ENCODE data around the gene NUDT14.

Gene NUDT14

GRCh38 chr14:105155681-105156413, 25.3 kb downstream of the NUDT14 start:
- DNase-seq, result no peak

GRCh38 chr14:105155071-105155651, 26.0 kb downstream of the NUDT14 start:
- no peak for DNase-seq

DNA sequence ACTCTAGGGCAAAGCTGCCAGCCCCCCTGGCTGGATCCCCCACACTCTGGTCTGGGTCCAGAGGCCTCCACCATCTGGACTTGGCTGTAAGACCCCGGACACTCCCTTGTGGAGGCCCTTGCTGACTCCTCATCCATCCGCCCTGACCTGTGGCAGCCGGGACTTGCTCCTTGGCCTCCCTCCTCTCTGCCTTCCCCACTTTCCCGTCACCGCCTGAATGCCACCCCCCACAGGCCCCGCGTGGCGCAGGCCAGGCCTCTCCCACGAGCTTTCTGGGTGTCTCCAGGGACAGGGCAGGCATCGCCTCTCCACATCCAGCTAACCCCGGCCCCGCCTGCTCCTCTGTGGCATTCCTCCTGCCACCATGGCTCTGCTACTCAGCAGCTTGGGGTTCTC, 26.6 kb downstream of the NUDT14 start:
- DNase-seq, result no peak

- no peak for DNase-seq
Observed at GRCh38 chr14:105153739-105154475, 27.2 kb downstream of the NUDT14 start.

DNA sequence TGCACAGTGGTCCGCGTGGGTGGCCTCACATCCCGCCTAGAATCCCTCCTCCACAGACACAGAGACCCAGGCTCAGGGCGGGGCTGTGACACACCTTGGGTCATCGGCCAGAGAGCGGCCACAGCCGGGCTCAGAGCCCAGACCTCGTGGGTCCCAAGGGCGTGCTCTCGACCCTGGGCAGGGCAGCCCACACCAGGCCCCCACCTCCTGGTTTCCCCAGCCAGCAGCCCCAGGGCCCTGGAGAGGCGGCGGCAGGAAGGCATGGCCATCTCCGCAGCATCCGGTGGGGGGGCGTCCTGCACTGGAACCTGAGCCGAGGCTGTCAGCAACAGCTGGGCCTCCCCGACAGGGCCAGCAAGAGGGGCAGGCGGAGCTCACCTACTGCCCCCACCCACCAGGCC, 27.8 kb downstream of the NUDT14 start:
- no peak for DNase-seq

DNA sequence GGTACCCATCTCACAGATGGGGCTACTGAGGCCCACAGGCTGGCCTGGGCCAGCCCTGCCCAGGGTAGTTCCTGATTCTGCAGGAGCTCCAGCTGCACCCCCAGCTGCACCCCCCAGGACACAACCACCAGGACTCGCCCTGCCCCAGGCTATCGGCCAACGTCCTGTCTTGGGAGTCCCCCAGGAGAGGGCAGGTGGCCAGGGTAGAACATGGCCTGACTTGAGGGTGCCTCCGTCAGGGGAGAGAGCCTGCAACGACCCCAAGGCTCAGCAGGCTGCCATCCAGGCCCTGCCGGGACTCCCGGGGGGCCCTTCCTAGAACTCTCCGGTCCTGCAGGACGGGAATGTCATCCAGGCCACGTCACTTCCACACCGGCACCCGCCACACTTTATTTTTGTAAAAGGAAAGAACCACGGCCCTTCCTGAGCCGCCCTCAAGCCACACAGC, 28.3 kb downstream of the NUDT14 start:
- no peak for DNase-seq

GRCh38 chr14:105151838-105152793, 29.0 kb downstream of the NUDT14 start:
- DNase-seq, result no peak

GRCh38 chr14:105151084-105151837, 29.9 kb downstream of the NUDT14 start:
- no peak for DNase-seq

DNA sequence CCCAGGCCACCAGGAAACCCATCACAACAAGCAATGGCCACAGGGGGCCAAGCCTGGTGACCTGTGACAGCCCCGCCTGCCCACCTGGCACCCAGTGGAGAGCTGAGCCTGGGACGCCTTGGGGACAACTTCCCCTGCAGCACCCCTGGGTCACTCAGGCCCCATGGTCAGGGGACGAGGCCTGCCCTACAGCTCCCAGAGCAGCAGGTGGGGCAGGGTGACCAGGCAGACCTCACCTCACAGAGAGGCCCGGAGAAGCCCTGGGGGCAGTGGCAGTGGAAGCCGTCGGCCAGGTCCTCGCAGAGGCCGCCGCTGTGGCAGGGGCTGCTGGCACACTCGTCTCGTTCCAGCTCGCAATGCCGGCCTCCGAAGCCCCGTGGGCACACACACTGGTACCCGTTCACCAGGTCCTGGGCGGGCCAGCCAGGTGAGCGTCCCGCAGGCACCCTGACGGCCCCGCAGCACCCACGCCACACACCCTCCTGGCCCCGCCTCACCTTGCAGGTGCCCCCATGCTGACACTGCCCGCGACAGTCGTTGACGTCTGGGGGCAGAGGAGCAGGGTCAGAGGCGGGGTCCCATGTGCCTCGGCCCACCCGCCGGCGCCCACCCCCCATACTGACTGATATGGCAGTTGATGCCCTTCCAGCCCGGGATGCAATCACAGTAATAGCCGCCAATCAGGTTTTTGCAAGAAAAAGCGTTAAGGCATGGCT, 30.6 kb downstream of the NUDT14 start:
- no peak for DNase-seq

DNA sequence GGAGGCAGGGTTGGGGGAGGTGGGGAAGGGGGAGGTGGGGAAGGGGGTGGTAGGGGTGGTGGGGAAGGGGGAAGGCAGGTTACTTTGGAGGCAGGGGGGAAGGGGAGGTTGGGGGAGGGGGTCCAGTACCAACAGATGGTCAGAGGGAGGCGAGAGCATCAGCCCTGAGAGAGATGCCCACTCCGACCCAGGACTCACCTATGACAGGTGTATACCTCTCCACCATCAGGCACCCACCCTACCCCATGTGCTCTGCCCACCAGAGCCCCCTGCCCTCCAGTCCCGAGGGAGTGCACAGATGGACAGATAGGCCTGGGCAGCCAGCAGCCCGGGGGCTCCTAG, 31.1 kb downstream of the NUDT14 start:
- DNase-seq, result no peak

DNA sequence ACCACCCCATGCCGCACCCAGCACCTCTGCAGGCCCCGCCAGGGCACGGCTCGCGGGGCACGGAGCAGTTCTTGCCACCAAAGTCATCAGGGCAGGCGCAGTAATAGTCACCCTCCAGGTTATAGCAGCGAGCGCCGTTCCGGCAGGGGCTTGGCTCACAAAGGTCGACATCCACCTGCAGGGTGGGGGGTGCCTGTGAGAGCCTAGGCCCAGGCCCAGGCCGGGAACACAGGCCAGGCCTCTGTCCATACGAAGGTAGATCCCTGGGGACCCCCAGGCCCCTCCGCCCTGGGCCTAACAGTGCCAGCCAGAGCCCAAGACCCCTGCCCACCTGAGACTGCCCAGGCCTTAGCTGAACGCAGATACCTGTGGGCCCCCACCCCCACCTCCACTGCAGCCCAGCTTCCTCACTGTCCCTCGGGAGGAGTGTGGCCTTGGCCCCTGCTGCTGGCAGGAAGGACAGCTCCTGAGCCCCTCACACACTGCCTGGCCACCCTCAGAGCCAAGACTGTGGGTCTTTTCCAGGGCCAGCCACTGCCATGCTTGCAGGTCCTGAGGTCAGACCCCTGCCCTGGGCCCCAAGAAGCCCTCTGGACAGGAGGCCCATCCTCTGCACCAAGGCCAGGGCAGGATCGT, 31.8 kb downstream of the NUDT14 start:
- DNase-seq, result no peak

DNA sequence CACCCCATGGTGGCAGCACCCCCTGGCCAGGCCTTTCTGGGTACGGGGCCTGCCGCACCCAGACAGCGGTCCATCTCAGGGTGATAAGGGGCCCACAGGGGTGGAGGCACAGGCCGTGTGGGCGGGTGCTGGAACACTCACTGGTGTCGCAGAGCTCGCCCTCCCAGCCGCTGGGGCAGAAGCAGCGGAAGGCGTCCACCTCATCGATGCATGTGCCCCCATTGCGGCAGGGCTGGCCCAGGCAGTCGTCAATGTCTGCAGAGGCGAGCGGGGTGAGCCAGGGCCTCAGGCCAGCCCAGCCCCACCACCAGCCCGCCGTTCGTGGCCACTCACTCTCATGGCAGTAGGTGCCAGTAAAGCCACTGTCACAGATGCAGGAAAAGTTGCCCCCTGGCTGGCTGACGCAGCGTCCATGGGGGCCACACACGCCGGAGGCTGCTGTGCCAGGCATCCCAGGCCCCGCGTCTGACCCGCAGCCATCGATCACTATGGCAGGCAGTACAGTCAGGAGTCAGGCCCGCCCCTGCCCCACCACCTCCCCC, 32.4 kb downstream of the NUDT14 start:
- DNase-seq, result no peak

DNA sequence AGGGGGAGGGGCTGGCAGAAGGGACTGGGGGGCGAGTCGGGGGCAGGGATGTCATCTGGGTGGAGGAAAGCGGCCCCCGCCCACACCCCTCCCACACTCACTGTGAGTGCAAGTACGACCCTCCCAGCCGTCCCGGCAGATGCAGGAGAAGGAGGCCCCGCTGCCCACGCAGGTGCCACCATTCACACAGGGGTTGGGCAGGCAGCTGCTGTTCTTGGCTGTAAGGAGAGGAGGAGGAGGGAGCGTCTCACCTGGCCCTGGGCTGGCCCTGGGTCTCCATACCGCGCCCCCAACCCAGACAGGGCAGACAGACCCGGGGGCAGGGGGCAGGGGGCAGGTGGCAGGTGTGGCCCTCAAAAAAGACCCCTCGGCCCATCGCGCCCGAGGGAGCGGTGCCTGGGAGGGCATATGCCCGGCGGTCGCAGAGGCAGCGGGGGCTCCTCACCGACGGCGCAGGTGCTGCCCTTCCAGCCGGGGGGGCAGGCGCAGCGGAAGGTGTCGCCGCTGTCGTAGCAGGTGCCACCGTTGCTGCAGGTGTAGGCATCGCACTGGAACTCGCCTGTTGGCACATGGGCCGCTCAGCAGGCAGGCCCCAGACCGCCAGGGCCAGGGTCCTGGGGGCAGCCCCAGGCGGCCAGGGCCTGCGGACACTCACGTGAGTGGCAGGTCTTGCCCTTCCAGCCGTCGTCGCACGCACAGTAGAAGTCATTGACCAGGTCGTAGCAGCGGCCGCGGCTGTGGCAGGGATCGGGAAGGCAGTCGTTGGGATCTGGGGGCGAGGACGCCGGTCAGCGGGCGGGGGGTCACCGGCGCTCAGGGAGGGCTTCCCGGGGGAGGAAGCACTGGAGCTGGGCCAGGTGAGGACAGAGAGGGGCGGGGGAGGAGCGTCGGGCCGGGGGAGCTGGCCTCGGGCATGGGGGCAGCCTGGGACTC, 33.2 kb downstream of the NUDT14 start:
- DNase-seq, result no peak

DNA sequence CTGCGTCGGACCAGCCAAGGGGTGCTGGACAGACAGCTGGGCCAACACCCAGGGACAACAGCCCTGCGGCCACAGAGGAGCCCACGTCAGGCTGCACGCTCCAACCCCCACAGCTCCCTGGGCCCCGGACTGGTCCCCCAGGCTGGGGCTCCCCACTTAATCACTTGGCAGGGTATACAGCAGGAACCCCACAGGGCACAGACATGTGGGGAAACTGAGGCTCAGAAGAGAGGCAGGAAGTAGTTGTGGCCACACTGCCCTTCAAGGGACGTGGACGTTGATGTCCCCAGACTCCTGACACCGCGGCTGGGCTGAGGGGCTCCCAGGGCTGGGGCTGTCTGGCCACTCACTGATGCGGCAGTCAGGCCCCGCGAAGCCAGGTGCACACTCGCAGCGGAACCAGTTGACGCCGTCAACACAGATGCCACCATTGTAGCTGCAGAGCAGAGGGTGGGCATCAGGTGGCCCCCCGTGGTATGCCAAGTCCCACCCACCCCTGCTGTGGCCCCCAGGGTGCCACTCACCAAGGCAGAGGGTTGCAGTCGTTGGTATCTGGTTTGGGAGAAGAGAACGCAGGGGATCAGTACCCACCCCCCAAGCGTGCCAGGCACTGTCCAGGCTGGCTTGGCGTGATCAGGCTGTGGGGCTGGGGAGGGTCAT, 34.0 kb downstream of the NUDT14 start:
- no peak for DNase-seq

DNA sequence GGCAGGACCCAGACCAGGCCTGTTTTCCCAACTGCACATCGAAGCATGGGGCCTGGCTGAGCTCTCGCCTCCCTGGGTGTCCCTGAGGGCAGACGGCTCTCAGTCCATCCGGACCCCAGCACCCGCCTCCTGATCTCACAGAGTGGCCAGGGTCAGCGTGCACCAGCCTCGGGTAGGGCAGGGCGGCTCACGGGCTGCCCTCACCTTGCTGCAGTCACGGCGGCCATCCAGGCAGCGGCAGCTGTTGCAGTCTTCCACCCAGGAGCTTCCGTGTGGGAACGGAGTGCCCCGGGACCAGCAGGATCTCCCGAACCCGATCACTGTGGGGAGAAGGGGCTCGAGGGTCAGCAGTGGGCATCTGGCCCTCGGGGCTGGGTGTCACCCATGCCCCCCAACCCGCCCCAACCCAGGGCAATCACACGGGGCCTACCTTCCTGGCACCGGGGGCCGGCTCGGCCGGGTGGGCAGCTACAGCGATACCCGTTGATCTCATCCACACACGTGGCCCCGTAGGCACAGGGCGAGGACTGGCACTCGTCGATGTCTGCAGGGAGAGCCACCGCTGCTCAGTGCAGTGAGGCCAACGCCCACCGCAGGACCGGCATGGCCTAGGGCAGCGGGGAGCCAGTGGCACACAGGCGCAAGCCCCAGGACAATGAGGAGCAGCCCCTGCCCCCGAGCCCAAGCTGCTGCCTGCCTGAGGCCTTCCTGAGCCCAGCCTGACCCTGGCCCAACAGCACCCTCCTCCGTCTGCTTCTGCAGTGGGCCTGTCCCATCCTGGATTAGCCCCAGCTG, 34.7 kb downstream of the NUDT14 start:
- no peak for DNase-seq

GRCh38 chr14:105145381-105146180, 35.5 kb downstream of the NUDT14 start:
- DNase-seq, result no peak

DNA sequence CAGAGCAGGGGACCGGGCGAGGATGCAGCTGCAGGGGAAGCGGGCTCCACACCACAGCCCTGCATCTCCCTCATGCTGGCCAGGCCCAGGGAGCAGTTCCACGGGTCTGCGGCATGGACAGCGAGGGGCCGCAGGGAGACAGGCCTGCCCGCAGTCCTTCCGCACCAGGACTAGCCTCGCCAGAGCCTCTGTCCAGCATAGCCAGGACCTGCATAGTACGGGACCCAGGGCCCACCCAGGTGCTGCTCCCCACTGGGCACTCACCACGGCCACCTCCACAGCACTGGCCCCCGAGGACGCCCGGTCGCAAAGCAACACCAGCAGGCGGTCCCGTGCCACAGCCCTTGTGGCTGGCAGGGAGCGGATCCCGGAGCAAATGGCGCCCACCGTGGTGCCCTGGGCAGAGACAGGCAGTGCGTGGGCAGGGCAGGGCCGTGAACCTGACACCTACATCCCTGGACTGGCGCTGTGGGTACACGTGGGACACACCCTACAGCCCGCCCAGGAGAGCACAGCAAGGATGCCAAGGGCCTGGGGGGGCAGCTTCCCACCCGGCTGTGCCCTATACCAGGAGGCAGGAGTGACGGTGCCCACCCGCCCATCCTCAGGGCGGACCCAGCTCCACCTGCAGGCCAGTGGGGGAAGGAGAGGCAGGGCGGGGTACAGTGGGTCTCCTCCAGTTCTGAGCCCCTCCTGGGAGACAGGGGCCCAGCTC, 36.3 kb downstream of the NUDT14 start:
- DNase-seq, result no peak

Measured in NCI-H2029 (cell line).